Osteocyte (in vitro differentiated cells): Measurements from ENCODE around the gene SMU1. TPM values are rescaled to one million over a fixed set of nuclear protein-coding genes. Genes with fewer than 3 reads are reported as not detected.

Source experiments
- DNase-seq: peaks from one replicate; pipeline ENCODE4 v3.0.0; 2021; ENCODE audit warnings: mixed read lengths; ENCODE audit not compliant: unreplicated experiment; ENCODE audit errors: extremely low spot score
- H3K27ac Mint-ChIP-seq: one replicate; pipeline ENCODE4 v1.8.0; 2021; ENCODE audit warnings: mild to moderate bottlenecking, mixed read lengths; ENCODE audit not compliant: unreplicated experiment
- H3K27me3 Mint-ChIP-seq: one replicate; pipeline ENCODE4 v1.8.0; 2021; ENCODE audit warnings: mixed read lengths; ENCODE audit not compliant: unreplicated experiment
- H3K36me3 Mint-ChIP-seq: one replicate; pipeline ENCODE4 v1.8.0; 2021; ENCODE audit warnings: mixed read lengths; ENCODE audit not compliant: unreplicated experiment
- H3K4me1 Mint-ChIP-seq: one replicate; pipeline ENCODE4 v1.8.0; 2021; ENCODE audit warnings: mixed read lengths; ENCODE audit not compliant: unreplicated experiment
- H3K4me3 Mint-ChIP-seq: one replicate; pipeline ENCODE4 v1.8.0; 2021; ENCODE audit warnings: mild to moderate bottlenecking, moderate library complexity, mixed read lengths; ENCODE audit not compliant: unreplicated experiment
- H3K9me3 Mint-ChIP-seq: one replicate; pipeline ENCODE4 v1.8.0; 2021; ENCODE audit warnings: mixed read lengths; ENCODE audit not compliant: unreplicated experiment
- total RNA-seq: library from RNA; stranded (reverse); gene quantifications from 2 replicates; pipeline ENCODE4 v1.2.1, GENCODE V29; 2021
- TF ChIP-seq, protein P1 (sequence below): fragments of 200-600 bp; sonication (generic); IDR thresholded peaks from 2 replicates; pipeline ENCODE4 v1.5.0; 2021; ENCODE audit warnings: antibody characterized with exemption, mild to moderate bottlenecking, moderate library complexity

SMU1 gene
- total RNA-seq, 1 donor from 2014 or later = 23.0 TPM

DNA sequence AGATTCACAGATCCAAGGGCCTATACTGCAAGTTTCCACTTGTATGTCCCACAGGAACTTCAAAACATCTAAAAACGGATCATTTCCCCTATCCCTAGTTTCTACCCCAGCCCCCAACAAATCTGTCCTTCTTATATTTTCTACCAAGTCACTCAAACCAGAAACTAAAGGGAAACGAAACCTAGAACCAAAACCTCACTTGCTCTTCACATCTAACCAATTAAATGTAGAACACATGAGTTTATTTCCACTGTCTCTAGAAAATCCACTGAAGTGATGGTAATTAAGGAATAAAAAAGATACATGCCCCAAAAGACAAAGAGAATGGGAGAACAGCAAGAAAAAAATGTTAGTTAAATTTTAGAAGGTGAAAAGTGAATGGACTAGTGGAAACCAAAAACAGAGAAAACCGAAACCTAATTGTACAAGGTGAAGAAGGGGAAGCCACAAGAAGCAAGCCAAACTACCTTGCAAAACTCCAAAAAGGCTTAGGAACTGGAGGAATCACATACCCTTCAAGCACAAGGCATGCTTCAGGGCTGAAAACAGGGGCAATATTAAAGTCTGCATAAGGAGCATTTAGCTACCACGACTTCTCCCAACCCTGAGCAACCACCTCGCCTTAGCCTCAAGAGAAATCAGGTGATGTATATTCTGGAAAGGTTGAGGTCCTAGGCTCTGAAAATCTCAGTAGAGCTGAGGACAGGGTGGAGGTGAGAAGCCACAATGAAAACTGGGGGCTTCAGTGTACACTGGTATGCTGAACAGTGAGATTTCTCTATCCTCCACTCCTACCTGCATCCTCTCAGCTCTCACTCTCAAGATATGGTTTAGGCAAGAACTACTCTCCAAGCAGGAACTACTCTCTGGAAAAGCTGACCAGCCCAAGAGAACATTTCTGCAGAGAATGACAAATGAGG, 11.1 kb downstream of the SMU1 start:
- no peak overlapping the region for H3K4me3 Mint-ChIP-seq
- DNase-seq = no peak
- peaks cover 52% of the 10 kb centered on the region for H3K36me3 Mint-ChIP-seq
- no peaks in the 10 kb centered on the region for H3K27me3 Mint-ChIP-seq
- no peaks in the 10 kb centered on the region for H3K4me1 Mint-ChIP-seq
- H3K27ac Mint-ChIP-seq = no peak overlapping the region
- TF ChIP-seq, protein P1, sequence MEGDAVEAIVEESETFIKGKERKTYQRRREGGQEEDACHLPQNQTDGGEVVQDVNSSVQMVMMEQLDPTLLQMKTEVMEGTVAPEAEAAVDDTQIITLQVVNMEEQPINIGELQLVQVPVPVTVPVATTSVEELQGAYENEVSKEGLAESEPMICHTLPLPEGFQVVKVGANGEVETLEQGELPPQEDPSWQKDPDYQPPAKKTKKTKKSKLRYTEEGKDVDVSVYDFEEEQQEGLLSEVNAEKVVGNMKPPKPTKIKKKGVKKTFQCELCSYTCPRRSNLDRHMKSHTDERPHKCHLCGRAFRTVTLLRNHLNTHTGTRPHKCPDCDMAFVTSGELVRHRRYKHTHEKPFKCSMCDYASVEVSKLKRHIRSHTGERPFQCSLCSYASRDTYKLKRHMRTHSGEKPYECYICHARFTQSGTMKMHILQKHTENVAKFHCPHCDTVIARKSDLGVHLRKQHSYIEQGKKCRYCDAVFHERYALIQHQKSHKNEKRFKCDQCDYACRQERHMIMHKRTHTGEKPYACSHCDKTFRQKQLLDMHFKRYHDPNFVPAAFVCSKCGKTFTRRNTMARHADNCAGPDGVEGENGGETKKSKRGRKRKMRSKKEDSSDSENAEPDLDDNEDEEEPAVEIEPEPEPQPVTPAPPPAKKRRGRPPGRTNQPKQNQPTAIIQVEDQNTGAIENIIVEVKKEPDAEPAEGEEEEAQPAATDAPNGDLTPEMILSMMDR = no peak
- H3K9me3 Mint-ChIP-seq = no peaks in the 10 kb centered on the region

DNA sequence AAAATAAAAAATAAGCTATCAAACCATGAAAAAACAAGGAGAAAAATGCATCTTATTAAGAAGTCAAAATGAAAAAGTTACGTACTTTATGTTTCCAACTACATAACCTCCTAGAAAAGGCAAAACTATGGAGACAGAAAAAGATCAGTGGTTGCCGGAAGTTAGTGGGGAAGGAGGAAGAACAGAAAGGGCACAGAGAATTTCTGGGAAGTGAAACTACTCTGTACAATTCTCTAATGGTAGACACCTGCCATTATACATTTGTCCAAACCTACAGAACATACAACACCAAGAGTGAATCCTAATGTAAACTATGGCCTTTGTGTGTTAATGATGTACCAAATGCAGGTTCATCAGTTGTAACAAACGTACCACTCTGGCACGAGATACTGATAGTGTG, 25.3 kb downstream of the SMU1 start:
- no peak for DNase-seq
- H3K36me3 Mint-ChIP-seq = peaks cover 41% of the 10 kb centered on the region
- no peaks in the 10 kb centered on the region for H3K9me3 Mint-ChIP-seq
- H3K27me3 Mint-ChIP-seq = no peaks in the 10 kb centered on the region
- no peak overlapping the region for H3K4me3 Mint-ChIP-seq
- no peaks in the 10 kb centered on the region for H3K4me1 Mint-ChIP-seq
- H3K27ac Mint-ChIP-seq = no peak overlapping the region
- TF ChIP-seq, protein P1 = no peak

DNA sequence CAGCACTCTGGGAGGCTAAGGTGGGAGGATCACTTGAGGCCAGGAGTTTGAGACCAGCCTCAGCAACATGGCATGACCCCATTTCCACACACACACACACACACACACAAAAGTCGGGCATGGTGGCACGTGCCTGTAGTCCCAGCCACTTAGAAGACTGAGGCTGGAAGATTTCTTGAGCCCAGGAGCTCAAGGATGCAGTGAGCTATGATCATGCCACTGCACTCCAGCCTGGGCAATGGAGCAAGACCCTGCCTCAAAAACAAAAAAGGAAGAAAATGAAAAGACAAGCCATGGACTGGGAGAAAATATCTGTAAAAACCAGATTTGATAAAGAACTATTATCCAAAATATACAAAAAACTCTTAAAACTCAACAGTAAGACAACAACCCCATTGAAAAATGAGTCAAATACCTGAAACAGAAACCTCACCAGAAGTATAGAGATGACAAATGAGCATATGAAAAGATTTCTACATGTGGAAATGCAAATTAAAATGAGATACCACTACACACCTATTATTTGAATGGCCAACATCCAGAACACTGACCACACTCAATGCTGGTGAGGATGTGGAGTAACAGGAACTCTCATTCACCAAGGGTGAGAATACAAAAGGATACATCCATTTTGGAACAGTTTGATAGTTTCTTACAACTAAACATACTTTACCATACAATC, 26.7 kb downstream of the SMU1 start:
- H3K36me3 Mint-ChIP-seq = peaks cover 38% of the 10 kb centered on the region
- no peaks in the 10 kb centered on the region for H3K9me3 Mint-ChIP-seq
- H3K27me3 Mint-ChIP-seq = no peaks in the 10 kb centered on the region
- no peak for DNase-seq
- TF ChIP-seq, protein P1 = no peak
- H3K4me3 Mint-ChIP-seq = no peak overlapping the region
- no peak overlapping the region for H3K27ac Mint-ChIP-seq
- H3K4me1 Mint-ChIP-seq = peaks cover 4% of the 10 kb centered on the region

DNA sequence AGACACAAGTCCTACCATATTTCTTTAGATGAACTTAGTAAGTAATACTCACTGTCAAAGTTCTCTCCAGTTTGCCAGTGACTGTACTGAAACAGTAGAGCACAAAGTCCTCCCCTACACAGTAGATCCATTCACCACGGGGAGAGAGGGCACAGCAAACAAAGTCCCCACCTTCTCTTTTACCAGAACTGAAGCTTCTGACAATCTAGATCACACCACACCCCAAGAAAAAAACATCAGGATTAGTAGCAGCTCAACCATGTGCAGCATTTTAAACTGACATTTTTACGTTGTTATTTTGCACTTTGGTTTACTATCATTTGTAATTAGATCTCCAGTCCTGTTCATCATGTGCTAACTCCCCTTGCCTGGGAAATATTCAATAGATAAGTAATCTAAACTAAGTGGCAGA, 28.4 kb downstream of the SMU1 start:
- Mint-ChIP-seq H3K27ac (no peak overlapping the region), H3K36me3 (peaks cover 38% of the 10 kb centered on the region), H3K4me1 (peaks cover 14% of the 10 kb centered on the region), H3K27me3 (no peaks in the 10 kb centered on the region), H3K9me3 (no peaks in the 10 kb centered on the region), H3K4me3 (no peak overlapping the region)
- DNase-seq = no peak
- TF ChIP-seq, protein P1 = no peak

DNA sequence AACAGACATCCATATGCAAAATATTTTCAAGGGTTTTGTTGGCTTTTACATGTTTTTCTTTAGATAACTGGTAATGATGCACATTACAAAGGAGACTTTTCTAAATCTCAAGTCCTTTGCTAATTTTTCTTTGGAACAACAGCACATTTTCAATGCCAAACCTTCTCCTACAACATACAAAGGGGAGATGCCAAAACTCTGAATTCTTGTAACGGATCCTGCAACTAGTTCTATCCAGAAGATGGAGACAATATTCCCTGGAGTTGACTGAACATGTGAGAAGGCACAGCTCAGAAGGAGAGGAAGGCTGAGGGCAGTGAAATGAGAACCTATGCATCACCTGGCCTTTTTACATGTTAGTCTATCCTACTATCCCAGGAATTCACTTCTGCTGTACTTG, 30.4 kb downstream of the SMU1 start:
- Mint-ChIP-seq H3K27ac (no peak overlapping the region), H3K9me3 (no peaks in the 10 kb centered on the region), H3K4me1 (peaks cover 14% of the 10 kb centered on the region), H3K36me3 (peaks cover 35% of the 10 kb centered on the region), H3K4me3 (no peak overlapping the region), H3K27me3 (no peaks in the 10 kb centered on the region)
- TF ChIP-seq, protein P1 = no peak
- DNase-seq = no peak
